HepG2 (cell line): ENCODE results near the gene TTBK1. TPM values are rescaled to one million over a fixed set of nuclear protein-coding genes. Genes with fewer than 3 reads are reported as not detected.

Experiments used
- ATAD3A ChIP-seq: sonication (generic); formaldehyde crosslinking; IDR thresholded peaks from 2 replicates; pipeline ENCODE4 v1.4.0; 2020; ENCODE audit warnings: missing genetic modification reagents
- CAMTA2 ChIP-seq: sonication (generic); formaldehyde crosslinking; IDR thresholded peaks from 2 replicates; pipeline ENCODE4 v1.4.0; 2020; ENCODE audit warnings: mild to moderate bottlenecking, missing genetic modification reagents, borderline replicate concordance
- MTA1 ChIP-seq: sonication (generic); formaldehyde crosslinking; IDR thresholded peaks from 2 replicates; pipeline ENCODE4 v1.4.0; 2020; ENCODE audit warnings: missing genetic modification reagents, mild to moderate bottlenecking, borderline replicate concordance
- NFRKB ChIP-seq: fragments of 450-650 bp; IDR thresholded peaks from 2 replicates; pipeline ENCODE4 v1.6.1; 2017
- RARA ChIP-seq: IDR thresholded peaks from 2 replicates; pipeline ENCODE4 v1.6.1; 2016; ENCODE audit warnings: missing genetic modification reagents, missing compliant biosample characterization
- RXRB ChIP-seq: IDR thresholded peaks from 2 replicates; pipeline ENCODE4 v1.6.1; 2016; ENCODE audit warnings: borderline replicate concordance, missing genetic modification reagents, missing compliant biosample characterization
- SIX4 ChIP-seq: sonication (generic); formaldehyde crosslinking; IDR thresholded peaks from 2 replicates; pipeline ENCODE4 v1.4.0; 2020; ENCODE audit warnings: missing genetic modification reagents
- SUZ12 ChIP-seq: fragments of 150-350 bp; IDR thresholded peaks from 2 replicates; pipeline ENCODE4 v1.6.1; 2014; ENCODE audit warnings: low read depth, low read length
- ZNF564 ChIP-seq: sonication (generic); formaldehyde crosslinking; IDR thresholded peaks from 2 replicates; pipeline ENCODE4 v1.8.1; 2023; ENCODE audit warnings: mild to moderate bottlenecking, missing genetic modification reagents
- polyA plus RNA-seq, 8 experiments: library from polyadenylated mRNA; depleted of rRNA in 3 of 8; stranded (reverse) in 7 of 8; unstranded in 1 of 8; fragments of >200 nt; fragmentation: Illumina TruSeq in 4 of 8; extraction: Trizol in 4 of 8; gene quantifications; 2 replicates each; pipeline versions ENCODE4 v1.2.1 to v1.2.3, GENCODE V29; 2011 to 2016; ENCODE audit warnings: low read depth in 4 of 8, missing spikeins in 1 of 8, mixed read lengths in 1 of 8; ENCODE audit not compliant: insufficient read depth in 1 of 8
- total RNA-seq, 5 experiments: library from RNA; depleted of rRNA; stranded (reverse); fragments of >200 nt; fragmentation: Illumina TruSeq; extraction: Trizol; gene quantifications; 2 replicates each; pipeline ENCODE4 v1.2.3, GENCODE V29; 2016; ENCODE audit warnings: low read depth in 1 of 5
- TF ChIP-seq, protein P1 (sequence below): sonication (generic); formaldehyde crosslinking; IDR thresholded peaks from 2 replicates; pipeline ENCODE4 v1.4.0; 2020; ENCODE audit warnings: mild to moderate bottlenecking, missing genetic modification reagents
- TF ChIP-seq, protein P2 (sequence below): sonication (generic); formaldehyde crosslinking; IDR thresholded peaks from 2 replicates; pipeline ENCODE4 v1.5.1; 2020; ENCODE audit warnings: missing genetic modification reagents, mild to moderate bottlenecking, borderline replicate concordance
- TF ChIP-seq, protein P3 (sequence below): sonication (generic); formaldehyde crosslinking; IDR thresholded peaks from 2 replicates; pipeline ENCODE4 v1.4.0; 2020; ENCODE audit warnings: low read depth, mild to moderate bottlenecking, missing genetic modification reagents
- TF ChIP-seq, protein P4 (sequence below): sonication (generic); formaldehyde crosslinking; IDR thresholded peaks from 2 replicates; pipeline ENCODE4 v1.5.1; 2020; ENCODE audit warnings: mild to moderate bottlenecking, moderate library complexity, missing genetic modification reagents

Gene TTBK1
- total and polyA plus RNA-seq, 2 of the 13 experiments (the other 11 are each of a cell fraction or from before 2014, with no cell fraction given) = 0.24 to 0.33 TPM

DNA sequence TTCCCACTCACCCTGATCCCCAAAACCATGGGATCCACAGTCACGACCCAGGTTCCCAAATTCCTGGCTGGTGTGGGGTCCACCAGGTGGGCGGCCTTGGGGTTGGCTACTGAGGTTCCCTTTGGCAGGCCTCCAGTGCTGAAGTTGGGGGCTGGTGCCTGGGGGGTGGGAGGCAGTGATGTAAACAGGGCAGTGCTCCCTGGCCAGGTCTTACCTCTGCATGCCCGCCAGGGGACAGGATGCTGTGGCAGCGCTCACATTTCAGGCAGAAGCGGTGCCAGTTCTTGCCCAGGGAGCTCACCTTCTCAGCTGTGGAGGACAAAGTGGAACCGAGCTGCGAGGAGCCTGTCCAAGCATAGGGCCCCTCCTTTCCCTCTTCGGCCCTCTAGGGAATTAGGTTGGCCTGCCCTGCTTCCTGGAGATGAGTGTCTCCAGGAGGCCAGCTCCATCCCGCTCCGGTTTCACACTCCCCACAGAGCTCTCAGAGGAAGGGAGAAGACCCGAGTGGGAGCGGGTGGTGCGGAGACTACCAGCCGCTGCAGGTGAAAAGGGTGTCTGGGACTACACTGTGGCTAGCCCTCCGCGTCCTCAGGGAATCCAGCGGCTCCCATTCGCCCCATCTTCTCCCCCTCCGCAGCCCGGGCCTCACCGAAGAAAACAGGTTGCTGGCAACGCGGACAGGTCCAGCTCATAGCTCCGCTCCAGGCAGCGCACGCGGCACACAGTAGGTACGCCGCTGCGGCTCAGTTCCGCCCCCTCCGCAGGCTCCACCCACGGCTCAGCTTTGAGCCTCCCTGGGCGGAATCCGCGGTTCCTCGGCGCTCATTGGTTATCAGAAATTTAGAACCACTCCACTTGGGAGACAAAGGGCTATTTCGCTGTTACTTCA, 65.1 kb downstream of the TTBK1 start, which contains the start of gene CRIP3 (continued):
- TF ChIP-seq MTA1 (CRISPR knock-in tag) (no peak; the same call in 1 of the 2 replicates), ZNF564 (CRISPR knock-in tag) (peak; percentile 51; the same call in 1 of the 2 replicates), ATAD3A (no peak), SIX4 (CRISPR knock-in tag) (no peak), CAMTA2 (CRISPR knock-in tag) (no peak), RARA (CRISPR knock-in tag) (no peak; the same call in 1 of the 2 replicates), SUZ12 (no peak), RXRB (CRISPR knock-in tag) (no peak), NFRKB (no peak)
- TF ChIP-seq, protein P1, sequence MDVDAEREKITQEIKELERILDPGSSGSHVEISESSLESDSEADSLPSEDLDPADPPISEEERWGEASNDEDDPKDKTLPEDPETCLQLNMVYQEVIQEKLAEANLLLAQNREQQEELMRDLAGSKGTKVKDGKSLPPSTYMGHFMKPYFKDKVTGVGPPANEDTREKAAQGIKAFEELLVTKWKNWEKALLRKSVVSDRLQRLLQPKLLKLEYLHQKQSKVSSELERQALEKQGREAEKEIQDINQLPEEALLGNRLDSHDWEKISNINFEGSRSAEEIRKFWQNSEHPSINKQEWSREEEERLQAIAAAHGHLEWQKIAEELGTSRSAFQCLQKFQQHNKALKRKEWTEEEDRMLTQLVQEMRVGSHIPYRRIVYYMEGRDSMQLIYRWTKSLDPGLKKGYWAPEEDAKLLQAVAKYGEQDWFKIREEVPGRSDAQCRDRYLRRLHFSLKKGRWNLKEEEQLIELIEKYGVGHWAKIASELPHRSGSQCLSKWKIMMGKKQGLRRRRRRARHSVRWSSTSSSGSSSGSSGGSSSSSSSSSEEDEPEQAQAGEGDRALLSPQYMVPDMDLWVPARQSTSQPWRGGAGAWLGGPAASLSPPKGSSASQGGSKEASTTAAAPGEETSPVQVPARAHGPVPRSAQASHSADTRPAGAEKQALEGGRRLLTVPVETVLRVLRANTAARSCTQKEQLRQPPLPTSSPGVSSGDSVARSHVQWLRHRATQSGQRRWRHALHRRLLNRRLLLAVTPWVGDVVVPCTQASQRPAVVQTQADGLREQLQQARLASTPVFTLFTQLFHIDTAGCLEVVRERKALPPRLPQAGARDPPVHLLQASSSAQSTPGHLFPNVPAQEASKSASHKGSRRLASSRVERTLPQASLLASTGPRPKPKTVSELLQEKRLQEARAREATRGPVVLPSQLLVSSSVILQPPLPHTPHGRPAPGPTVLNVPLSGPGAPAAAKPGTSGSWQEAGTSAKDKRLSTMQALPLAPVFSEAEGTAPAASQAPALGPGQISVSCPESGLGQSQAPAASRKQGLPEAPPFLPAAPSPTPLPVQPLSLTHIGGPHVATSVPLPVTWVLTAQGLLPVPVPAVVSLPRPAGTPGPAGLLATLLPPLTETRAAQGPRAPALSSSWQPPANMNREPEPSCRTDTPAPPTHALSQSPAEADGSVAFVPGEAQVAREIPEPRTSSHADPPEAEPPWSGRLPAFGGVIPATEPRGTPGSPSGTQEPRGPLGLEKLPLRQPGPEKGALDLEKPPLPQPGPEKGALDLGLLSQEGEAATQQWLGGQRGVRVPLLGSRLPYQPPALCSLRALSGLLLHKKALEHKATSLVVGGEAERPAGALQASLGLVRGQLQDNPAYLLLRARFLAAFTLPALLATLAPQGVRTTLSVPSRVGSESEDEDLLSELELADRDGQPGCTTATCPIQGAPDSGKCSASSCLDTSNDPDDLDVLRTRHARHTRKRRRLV (CRISPR knock-in tag) = 0 out of 2 replicates have a peak, but pooled peaks have one; percentile 53
- TF ChIP-seq, protein P2, sequence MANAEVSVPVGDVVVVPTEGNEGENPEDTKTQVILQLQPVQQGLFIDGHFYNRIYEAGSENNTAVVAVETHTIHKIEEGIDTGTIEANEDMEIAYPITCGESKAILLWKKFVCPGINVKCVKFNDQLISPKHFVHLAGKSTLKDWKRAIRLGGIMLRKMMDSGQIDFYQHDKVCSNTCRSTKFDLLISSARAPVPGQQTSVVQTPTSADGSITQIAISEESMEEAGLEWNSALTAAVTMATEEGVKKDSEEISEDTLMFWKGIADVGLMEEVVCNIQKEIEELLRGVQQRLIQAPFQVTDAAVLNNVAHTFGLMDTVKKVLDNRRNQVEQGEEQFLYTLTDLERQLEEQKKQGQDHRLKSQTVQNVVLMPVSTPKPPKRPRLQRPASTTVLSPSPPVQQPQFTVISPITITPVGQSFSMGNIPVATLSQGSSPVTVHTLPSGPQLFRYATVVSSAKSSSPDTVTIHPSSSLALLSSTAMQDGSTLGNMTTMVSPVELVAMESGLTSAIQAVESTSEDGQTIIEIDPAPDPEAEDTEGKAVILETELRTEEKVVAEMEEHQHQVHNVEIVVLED (CRISPR knock-in tag) = no peak
- TF ChIP-seq, protein P3, sequence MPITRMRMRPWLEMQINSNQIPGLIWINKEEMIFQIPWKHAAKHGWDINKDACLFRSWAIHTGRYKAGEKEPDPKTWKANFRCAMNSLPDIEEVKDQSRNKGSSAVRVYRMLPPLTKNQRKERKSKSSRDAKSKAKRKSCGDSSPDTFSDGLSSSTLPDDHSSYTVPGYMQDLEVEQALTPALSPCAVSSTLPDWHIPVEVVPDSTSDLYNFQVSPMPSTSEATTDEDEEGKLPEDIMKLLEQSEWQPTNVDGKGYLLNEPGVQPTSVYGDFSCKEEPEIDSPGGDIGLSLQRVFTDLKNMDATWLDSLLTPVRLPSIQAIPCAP (CRISPR knock-in tag) = no peak
- TF ChIP-seq, protein P4, sequence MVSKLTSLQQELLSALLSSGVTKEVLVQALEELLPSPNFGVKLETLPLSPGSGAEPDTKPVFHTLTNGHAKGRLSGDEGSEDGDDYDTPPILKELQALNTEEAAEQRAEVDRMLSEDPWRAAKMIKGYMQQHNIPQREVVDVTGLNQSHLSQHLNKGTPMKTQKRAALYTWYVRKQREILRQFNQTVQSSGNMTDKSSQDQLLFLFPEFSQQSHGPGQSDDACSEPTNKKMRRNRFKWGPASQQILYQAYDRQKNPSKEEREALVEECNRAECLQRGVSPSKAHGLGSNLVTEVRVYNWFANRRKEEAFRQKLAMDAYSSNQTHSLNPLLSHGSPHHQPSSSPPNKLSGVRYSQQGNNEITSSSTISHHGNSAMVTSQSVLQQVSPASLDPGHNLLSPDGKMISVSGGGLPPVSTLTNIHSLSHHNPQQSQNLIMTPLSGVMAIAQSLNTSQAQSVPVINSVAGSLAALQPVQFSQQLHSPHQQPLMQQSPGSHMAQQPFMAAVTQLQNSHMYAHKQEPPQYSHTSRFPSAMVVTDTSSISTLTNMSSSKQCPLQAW (CRISPR knock-in tag) = peak; percentile 66; the same call in 1 of the 2 replicates
